ENCODE measurements around the gene DAB2IP.

DAB2IP gene

GRCh38 chr9:121686930-121687541 lies 35.6 kb downstream of the DAB2IP start:
- DNase-seq, result peak; percentile 38

GRCh38 chr9:121688146-121688680 lies 36.8 kb downstream of the DAB2IP start:
- DNase-seq, result no peak

DNA sequence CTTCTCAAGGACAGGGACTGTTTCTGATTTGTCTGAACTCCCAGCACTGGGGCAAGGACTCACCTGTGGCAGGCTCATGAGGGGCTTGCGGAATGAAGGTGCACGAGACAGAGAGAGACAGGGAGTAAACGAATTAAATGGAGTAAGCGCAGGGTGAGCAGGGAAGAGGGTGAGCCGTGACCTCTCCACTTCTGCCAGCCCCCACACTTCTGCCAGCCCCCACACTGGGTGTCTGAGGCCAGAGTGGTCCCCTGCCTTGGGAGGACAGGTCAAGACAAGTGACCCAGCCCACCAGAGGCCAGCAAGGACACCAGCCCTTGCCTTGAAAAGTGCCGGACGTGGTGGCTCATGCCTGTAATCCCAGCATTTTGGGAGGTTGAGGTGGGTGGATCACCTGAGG lies 37.2 kb downstream of the DAB2IP start:
- no peak for DNase-seq

GRCh38 chr9:121689461-121690157 lies 38.2 kb downstream of the DAB2IP start:
- no peak for DNase-seq

DNA sequence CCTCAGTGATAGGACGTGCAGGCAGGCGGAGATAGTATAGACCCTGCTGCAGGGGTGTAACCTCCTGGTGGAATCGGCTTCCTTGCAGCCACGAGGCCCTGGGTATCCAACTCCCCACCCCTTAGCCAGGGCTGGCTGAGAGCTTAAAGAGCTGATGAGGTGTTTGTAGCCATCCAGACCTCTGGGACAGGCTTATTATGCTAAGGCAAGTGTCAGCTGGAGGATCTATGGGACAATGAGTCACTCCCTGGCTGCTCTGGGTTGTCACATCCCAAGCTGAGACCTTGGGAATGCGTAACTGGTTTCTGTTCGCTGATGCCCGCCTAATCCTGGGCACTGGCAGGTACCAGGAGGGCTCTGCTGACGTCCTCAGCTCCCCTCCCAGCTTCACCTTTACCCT lies 38.9 kb downstream of the DAB2IP start:
- no peak for DNase-seq

- no peak for DNase-seq
Observed at GRCh38 chr9:121690766-121691165, 39.3 kb downstream of the DAB2IP start.

GRCh38 chr9:121691890-121692289 lies 40.5 kb downstream of the DAB2IP start:
- DNase-seq, result no peak

DNA sequence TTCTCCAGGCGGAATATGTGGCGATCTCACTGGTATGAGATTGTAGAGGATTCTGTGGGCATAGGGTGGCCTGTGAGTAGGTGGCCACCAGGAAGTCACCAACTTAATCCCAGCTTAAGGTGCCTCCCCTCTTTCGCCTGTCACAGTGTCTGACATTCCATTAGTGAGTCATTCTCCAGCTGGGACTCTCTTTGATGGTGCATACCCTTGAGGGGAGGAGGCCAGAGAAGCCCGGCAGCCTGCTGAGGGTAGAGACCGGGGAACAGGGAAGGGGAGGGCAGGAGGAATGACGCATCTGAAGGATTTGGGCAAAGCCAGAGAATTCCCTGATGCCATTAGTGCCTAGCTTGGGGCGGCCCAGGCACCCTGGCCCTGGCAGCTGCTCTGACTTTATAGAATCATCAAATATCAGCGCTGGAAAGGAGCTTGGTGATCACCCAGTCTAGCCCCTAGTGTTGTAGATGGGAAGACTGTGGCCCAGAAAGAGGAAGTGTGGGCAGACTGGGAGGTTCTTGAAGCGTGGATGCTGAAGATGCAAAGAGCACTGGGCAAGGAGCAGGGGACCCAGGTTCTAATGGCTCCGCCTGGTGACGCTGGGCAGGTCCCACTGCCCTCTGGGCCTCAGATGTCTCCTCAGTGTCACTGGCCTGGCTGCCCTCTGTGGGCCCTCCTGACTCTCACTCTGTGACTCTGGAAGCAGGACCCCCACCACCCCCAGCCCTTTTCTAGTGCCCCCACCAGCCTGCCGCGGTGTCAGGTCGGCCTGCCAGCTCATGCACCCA lies 41.4 kb downstream of the DAB2IP start:
- DNase-seq, result no peak

- no peak for DNase-seq
Observed at GRCh38 chr9:121693388-121693670, 41.9 kb downstream of the DAB2IP start.

GRCh38 chr9:121694001-121694400 lies 42.6 kb downstream of the DAB2IP start:
- no peak for DNase-seq

- DNase-seq, result no peak
Observed at GRCh38 chr9:121694600-121694999, 43.2 kb downstream of the DAB2IP start.

- DNase-seq, result no peak
Observed at GRCh38 chr9:121696930-121697329, 45.5 kb downstream of the DAB2IP start.

DNA sequence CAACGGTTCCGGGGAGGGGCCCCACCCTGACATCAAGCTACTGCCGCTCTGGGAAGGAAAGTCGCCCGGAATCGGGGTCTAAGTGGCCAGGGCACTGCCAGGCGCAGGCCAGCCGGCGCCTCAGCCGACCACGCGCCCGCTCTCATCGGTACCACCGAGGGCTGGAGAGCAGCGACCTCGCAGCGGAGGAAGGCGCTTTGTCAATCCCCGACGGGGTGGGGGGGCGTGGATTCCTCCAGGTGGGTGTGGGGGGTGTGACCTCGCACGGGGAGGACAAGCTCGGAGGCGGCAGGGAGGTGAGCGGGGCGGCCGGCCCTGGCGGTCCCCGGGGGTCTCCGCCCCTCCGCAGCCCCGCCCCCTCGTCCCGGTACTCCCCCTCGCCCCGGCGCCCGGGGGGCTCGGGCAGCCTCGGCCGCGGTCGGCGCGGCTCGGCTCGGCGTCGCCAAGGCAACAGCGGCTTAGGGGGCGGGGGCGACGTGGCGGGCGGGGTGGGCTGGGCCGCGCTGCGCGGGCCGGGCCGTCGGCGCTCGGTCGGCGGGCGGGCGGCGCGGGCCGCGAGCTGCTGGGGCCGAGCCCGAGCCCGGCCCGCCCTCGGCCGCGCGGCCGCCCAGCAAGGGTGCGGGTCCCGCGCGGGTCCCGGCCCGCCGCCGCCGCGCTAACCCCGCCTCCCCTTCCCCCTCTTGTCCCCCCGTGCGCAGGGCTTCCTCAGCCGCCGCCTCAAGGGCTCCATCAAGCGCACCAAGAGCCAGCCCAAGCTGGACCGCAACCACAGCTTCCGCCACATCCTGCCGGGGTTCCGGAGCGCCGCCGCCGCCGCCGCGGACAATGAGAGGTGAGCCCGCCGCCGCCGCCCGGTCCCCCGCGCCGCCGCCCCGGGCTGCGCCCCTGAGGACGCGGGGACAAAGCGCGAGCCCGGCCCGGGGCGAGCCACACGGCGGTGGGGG lies 47.5 kb downstream of the DAB2IP start:
- DNase-seq, result peak; percentile 65

DNA sequence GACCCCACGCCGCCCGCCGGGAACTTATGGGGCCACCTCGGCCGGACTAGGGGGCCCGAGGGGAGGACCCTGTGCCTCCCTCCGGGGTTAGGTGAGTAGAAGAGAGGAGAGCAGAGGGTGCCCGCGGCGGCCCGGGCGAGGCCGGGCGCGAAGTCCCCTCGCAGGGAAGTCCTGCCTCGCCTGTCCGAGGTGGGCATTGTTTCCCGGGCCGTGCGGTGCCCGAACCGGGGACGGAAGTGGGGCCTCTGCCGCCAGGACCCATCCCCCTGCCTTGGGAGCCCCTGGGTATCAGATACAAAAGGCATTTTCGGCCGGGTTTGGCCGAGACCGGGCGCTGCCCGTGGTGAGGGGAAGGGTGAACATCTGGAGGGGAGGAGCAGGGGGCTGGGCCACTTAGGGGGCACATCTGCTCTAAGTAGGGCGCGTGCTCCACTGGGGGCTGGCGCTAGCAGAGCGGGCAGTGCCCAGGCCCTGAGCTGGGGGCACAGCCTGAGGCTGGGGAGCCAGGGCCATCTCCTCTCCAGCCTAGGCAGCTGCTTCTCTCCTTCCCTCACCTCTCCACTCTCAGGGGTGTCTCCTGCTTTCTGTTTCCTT lies 48.2 kb downstream of the DAB2IP start:
- peak; percentile 51 for DNase-seq

GRCh38 chr9:121700165-121700831 lies 48.9 kb downstream of the DAB2IP start:
- peak; percentile 62 for DNase-seq

GRCh38 chr9:121700832-121701419 lies 49.5 kb downstream of the DAB2IP start:
- DNase-seq, result no peak

DNA sequence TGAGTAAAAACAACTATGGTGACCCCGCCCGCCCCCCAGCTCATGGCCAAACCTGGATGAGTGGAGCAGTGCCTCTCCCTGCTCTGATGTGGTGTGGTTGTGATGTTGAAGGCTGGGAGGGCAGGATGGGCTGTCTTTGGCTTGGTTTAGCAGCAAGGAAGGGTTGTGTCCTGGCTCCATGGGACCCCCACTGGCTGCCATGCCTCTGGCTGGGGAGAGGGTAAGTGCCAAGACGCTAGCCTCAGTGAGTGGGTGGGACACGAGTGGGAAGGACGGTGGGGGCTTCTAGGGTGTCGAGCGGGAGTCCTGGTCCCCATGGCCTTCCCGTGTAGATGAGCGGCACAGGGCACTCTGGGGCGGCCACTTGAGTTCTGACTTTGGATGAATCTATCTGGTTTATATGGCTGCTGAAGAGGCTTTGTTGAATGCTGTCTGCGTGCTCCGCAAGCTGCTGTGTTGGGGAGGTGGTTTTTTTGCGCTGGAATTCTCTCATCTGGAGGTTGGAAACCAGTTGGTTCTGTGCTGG lies 50.4 kb downstream of the DAB2IP start:
- DNase-seq, result no peak

DNA sequence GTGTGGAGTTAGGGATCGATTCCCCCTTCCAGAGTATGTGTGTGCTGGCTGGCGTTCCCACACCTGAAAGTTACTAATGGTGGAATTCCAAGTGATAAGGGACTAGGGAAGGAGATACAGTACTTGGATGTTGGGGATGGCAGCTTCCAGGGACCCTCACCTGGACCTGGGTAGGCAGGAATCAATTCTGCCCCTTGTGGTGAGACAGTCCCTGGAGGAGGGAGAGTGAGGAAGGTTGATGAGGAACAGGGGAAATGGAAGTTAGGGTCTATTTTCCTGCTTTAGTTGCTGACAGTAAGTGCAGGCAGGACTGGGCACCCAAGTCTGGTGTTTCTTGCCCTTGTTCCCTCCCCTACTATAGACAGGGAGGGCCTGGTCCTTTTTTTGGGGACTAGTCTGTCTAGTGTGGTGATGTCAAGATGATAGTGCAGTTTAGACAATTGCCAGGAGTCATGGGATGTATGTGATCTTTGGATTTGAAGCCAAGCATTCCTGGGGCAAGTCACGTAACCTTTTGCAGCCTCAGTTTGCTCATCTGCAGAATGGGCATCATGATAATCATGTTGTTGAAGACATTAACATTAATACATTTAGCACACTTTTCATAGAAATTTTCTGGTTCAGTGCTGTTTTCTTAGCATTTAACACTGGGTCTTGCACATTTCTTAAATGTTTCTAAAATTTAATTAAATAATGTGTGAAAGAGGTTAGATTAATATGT lies 51.7 kb downstream of the DAB2IP start:
- no peak for DNase-seq

GRCh38 chr9:121704281-121704680 lies 52.8 kb downstream of the DAB2IP start:
- DNase-seq, result no peak

- DNase-seq, result no peak
Observed at GRCh38 chr9:121706149-121706750, 54.8 kb downstream of the DAB2IP start.

All from NCI-H146 (cell line).